CD4-positive, alpha-beta T cell treated with Interleukin-21 for 1 hour (primary cell): ENCODE data around the gene CLEC10A.
A peak's percentile ranks its signal among the peaks of the same experiment; 100 is the strongest.
"Not testable (repeated sequence)": the region's sequence is repeated elsewhere in the genome, so short reads cannot be mapped to it uniquely, and the experiment has no call there.

Source experiments
- DNase-seq: peaks from one replicate; pipeline ENCODE4 v3.0.0-alpha.2; 2020

Gene CLEC10A

DNA sequence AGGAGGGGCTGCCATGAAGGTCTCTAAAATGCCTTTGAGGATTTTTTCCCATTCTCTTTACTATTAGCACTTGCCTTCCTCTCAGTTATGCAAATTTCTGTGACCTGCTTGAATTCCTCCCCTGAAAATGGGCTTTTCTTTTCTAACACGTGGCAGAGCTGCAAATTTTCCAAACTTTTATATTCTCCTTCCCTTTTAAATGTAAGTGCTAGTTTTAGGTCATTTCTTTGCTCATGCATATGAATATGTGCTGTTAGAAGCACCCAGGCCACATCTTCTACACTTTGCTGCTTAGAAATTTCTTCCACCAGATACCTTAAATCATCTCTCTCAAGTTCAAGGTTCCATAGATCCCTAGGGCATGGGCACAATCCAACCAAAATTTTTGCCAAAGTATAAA, 11.8 kb downstream of the CLEC10A start:
- no peak for DNase-seq

DNA sequence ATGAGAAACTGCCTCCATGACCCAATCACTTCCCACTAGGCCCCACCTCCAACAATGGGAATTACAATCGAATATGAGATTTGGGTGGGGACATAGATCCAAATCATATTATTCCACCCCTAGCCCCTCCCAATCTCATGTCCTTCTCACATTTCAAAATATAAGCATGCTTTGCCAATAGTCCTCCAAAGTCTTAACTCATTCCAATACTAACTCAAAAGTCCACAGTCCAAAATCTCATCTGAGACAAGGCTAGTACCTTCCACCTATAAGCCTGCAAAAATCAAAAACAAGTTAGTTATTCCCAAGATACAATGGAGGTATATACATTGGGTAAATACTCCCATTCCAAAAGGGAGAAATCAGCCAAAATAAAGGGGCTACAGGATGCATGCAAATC, 12.9 kb downstream of the CLEC10A start:
- no peak for DNase-seq

DNA sequence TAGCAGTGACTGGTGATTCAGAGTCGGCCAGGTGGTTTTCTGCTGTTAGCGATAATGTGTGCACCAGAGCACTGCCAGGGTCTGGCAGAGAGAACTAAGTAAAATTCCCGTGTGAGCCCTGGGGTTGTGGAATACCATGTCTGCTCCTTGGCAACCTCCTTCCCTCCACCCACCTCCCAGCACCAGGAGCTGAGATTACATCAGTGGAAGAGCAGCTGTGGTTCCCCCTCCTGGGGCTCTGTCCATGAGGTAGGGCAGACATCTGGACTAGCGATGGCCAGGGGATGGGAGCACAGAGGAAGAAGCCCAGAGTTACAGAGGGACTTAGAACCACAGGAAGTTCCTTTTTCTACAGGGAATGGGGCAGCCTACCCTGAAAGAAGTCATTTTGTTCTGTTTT, 15.8 kb downstream of the CLEC10A start:
- no peak for DNase-seq

DNA sequence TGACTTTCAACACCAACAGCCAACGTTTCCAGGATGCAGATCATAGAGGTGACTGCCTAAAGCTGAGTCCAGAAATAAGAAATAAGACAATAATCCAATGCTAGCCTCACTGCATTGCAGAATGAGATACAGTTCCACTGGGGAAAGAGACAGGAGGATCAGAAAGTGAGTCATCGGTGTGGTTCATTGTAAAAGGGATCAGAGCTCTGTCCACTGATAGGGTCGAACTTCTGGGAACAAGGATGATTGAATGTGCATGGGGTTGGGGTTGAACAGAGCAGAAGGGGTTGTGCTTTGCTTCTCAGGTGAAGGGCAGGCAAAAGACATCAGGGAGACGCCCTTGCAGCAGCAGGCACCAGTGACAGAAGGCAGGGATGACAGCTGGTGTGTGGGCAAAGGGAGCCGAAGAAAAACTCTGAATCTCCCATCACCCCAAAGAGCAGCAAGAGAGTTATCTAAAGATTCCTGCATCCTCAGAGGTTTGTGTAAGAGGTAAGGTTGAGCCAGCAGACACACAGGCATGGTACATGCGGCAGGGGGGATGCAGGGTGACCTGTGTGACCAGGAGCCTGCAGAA, 16.4 kb downstream of the CLEC10A start:
- no peak for DNase-seq

DNA sequence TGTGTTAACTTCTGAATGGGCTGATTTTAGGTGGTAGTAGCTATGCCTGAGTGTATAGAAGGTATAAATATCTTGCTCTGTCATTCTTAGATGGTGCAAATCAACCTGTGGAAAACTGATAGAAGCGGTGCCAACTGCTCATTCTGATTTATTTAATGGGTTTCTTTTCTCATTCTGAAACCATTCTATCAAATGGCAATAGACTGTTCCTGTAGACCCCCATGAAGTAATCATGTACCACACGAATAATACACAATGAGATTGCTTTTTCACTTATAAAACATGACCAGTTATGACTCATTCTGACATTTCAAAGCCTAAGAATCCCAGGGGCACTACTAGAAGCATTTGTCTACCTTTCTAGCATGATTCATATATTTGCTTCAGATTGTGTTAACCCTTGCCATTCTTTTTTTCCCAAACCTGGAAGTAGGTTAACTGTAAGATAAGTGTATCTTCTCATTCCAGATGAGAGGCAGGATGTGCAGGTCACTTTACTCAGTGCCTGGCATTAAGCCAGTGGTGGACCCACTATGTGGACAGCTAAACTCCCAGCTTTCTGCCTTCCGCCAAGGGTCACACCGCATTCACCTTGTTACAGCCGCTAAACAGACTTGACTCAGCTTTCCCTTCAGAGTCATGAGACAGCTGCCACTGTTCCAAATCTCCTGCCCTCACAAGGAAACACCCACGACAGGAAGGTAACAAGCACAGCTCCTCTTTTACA, 19.7 kb downstream of the CLEC10A start:
- no peak for DNase-seq

DNA sequence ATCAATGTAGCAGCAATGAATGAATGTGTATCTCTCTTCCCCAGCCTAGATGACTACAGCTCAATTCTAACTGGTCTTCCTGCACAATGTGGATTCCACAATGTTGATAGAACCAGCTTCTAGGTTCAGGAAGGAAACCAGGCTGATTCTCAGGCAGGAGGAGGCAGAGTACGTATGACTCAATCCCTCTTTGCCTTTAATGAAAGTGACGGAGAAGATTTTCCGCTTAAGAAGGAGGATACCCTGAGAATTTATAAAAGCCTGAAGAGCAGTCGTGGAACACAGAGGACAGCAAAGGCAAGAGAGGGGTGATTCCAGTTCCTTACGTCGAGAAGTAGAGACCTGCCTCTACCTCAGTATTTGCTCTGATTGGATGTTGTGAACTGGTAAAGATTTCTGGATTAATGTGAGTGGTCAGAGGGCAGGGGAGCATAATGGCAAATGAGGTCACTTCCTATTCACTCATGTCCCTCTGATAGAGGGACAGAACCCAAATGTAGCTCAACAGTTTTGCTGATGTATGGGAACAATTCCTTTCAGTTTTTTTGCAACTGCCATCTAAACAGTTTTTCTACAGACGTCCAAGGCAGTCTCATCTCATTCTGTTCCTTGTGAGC, 21.1 kb downstream of the CLEC10A start:
- no peak for DNase-seq

DNA sequence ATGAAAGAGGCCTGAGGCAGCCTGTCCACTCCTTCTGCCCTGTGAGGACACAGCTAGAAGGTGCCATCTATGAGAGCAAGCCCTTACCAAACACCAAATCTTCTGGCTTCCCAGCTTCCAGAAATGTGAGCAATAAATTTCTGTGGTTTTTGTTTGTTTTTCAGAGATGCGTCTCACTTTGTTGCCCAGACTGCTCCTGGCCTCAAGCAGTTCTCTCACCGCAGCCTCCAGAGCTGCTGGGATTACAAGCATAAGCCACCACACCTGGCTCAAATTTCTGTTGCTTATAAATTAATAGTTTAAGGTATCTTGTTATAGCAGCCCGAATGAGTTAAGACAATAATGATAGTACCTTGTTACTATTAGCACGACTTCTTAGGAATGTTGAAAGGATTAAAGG, 23.7 kb downstream of the CLEC10A start:
- no peak for DNase-seq

DNA sequence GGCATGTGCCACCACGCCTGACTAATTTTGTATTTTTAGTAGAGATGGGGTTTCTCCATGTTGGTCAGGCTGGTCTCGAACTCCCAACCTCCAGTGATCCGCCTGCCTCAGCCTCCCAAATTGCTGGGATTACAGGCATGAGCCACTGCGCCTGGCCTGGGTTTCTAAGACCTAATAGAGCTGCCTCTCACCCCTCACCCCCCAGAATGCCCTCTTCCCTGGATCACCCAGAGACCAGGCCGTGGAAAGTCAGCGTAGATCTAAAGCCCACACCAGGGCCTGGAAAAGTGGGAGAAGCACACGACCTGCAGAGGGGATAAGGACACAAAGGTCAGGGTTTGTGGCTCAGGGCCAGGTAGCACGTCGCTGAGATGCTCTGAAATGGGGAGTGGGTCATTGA, 29.5 kb downstream of the CLEC10A start:
- not testable (repeated sequence) for DNase-seq

DNA sequence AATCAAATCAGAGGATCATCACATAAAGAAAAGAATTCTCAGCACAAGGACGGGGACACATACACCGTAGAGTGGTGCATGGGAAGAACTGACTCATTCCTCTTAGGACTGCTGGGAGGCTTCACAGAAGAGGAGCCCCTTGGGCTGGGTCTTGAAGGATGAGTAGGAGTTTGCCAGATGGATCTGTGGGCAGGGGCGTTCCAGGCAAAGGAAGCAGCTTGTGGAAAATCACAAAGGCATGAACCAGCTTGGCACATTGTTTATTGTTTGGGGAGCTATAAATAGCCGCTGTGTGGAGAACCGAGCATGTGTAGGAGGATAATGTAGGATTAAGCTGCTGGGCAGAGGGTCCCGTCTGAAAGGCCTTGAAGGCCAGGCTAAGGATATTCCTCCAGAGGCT, 31.1 kb downstream of the CLEC10A start:
- no peak for DNase-seq

DNA sequence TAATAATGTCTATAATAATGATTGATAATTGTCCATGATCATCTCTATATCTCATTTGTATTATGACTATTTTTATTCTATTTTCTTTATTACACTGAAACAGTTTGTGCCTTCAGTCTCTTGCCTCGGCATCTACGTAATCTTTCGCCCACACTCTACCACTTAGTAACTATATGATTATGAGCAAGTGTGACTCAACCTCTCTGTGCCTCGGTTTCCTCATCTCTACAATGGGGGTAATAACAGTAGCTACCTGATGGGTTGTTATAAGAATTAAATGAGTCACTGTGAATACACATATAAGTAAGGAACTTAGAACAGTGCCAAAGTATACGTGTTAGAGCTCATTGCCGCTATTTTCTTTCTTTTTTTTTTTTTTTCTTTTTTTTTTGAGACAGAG, 32.5 kb downstream of the CLEC10A start:
- DNase-seq = no peak

DNA sequence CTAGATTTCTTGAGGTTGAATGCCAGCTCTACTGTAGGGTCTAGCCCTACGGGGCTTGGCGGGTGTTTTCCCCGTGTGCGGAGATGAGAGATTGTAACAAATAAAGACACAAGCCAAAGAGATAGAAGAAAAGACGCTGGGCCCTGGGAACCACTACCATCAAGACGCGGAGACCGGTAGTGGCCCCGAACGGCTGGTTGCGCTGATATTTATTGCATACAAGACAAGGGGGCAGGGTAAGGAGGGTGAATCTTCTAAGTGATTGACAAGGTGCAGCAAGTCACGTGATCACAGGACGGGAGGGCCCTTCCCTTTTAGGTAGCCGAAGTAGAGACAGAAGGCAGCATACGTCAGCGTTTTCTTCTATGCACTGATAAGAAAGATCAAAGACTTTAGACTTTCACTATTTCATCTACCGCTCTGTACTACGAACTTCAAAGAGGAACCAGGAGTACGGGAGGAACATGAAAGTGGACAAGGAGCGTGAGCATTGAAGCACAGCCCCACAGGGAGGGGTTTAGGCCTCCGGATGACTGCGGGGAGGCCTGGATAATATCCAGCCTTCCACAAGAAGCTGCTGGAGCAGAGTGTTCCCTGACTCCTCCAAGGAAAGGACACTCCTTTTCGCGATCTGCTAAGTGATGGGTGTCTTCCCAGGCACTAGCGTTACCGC, 33.2 kb downstream of the CLEC10A start:
- peak; percentile 92 for DNase-seq

DNA sequence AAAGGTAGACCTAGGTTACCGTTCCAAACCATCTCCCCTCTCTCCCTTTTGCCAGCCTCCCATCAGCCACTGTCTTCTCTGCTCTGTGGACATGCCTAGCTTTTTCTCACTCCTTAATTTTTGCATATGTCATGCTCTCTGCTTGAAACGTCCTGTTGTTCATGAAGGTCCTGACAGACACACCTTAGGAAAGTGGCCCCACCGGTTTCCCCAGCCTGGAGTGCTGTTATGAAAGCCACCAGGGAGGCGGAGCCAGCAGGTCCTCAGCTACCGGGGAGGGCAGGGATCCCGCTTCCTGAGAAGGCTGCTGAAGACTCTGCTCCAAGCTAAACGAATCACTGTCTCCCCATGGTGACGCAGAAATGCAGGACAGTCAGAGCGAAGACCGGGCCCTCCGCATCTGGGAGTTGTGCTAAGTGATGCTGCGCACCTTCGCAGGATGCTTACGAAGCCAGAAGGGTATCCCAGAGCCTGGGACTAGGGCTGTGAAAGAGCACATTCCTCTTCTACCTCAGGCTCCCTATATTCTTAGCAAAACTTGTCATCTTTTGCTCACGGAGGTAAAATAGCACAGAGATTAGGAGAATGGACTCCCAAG, 33.8 kb downstream of the CLEC10A start:
- DNase-seq = peak; percentile 50

DNA sequence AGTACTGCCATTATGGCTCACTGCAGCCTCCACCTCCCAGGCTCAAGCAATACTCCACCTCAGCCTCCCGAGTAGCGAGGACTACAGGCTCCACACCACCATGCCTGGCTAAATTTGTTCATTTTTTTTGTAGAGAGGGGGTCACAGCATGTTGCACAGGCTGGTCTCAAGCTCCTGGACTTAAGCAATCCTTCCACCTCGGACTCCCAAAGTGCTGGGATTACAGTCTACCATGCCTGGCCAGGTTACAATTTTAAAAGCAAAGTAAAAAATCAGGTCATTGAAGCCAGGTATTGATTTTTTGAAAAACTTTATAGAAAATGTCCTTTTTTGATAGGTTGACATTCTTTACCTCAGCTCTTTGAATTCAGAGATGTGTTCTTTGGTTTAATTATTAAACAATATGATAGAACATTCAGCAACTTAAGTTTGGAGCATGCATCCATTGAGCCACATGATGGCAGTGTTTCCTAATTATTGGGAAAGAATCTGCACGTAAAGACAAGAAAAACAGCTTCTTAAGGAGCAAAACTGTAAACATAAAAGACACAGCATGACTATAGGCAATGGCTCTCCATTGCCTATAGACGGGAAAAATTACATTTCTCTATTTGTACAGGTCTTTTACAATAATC, 34.4 kb downstream of the CLEC10A start:
- DNase-seq = peak; percentile 85

DNA sequence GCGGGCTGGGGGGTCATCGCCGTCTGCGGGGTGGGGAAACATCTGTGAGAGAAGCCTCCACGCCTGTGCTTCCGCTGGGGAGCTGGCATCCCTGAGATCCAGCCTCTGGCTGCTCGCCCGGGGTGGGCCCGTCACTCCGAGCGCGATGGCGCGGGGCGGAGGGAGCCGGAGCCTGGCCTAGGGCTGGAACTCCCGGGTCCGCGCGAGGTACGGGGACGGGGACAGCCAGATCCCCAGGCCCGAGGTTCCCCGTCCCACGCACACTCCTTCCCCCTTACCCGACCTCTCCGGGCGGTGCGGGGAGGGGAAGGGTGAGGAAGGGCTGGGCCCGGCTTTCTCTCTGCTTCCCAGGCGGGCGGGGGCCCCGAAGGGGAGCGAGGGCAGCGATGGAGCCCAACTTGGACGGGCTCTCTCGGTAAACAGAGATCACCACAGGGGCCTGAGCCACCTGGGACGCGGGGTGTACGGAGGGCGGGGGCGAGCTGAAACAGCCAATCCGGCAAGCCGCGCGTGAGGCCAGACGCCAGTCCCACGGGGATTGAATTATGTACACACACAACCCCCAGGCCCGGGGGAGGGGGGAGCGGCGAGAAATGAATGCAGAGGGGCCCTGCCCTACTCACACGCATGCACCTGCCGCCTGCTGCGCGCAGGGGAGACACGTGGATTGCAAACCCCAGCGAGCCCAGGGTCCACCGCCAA, 36.4 kb downstream of the CLEC10A start, which contains the start of gene SLC16A11:
SLC16A11 (minus strand) TSS at position 596 of the 702 bp plus-strand sequence; CDS start at position 17, 579 bp downstream.
- DNase-seq = no peak

DNA sequence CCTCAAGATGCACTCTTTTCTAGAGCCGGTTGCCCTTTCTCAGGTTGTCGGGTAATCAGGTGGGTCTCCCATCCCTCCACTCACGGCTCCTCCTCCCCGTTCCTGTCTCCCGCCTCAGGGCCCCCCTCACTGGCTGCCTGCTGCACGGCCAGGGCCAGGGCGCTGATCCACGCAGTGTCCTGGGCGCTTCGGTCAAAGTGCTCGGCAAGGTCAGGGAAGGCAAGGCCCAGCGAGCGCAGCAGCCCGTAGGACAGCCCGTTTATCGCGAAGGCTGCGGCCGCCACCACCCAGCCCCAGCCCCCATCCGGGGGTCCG, 36.9 kb downstream of the CLEC10A start:
- no peak for DNase-seq

DNA sequence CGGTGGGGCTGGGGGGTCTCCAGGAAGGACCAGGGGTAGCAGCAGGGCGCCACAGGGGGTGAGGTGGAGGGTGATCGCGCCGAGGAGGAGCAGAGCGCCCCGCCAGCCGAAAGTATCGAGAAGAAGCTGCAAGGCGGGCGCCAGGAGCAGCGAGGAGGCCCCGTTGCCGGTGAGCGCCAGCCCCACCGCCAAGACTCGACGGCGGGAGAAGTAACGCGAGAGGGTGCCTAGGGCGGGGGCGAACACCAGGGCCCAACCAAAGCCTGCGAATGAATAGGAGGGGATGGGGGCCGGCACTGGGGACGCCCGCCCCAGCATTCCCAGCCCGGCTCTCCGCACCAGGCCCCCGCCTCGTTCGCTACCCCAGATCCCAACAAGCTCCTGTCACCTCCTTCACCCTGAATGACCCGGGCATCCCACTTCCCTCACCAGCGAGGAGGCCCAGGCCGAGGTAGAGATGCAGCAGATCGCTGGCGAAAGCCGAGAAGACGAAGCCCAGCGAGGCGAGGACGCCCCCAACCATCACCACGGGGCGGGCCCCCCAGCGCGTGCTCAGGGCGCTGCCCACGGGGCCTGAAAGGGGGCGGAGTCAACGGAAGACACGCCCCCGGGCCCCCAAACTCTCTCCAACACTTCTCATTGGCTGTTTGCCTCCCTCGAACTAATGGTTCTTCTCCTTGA, 37.4 kb downstream of the CLEC10A start:
- peak; percentile 54 for DNase-seq

DNA sequence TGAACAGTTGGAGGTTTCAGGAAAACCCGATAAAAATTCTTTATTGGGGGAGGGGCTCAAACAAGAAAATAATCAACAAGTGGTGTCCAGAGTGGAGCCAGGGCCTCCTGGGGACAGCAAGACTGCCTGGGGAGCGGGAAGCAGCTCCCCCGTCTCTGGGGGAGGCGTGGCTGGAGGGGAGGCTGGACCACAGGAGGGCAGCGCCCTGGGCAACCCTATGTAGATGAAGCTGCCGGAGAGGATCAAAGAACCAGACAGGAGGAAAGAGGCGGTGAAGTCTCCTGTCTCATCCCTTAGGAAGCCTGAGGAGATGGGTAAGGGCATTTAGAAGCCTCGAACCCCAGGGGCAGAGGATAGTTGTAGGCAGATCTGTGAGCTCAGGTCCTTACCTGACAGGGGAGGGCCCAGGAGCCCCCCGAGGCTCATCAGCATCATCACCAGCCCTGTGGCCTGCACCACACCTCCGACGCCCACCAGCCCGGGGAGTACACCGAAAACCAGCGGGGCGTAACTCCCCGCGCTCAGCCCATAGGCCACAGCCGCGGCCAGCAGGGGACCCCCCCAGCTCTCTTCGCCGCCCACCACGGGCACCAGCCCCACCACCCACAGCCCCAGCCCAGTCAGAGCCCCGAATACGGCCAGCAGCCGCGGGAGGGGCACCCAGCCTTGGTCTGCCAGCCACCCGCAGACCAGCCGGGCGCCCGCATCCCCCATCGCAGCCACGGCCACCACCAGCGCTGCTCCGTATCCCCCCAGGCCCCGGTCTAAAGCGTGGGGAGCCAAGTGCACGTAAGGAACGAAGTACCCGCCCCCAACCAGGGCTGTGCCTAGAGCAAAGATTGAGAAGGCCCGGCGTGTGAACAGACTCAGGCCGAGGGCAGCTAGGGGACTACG, 38.2 kb downstream of the CLEC10A start:
- no peak for DNase-seq

DNA sequence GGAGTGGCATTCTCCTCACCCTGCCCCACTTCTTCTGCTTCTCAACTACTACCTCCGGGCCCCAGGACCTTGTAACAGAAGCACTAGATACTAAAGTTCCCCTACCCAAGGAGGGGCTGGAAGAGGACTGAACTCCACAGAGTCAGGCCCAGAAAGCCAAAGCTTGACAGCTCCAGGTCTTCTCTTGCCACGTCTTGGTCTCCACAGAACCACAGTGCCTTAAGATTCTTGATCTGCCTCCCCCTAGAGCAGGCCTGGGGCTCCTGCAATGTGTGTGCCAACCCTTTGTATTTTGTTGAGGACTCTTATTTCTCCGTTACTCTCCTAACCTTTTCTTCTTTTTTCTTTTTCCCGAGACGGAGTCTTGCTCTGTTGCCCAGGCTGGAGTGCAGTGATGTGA, 40.2 kb downstream of the CLEC10A start:
- DNase-seq = no peak

DNA sequence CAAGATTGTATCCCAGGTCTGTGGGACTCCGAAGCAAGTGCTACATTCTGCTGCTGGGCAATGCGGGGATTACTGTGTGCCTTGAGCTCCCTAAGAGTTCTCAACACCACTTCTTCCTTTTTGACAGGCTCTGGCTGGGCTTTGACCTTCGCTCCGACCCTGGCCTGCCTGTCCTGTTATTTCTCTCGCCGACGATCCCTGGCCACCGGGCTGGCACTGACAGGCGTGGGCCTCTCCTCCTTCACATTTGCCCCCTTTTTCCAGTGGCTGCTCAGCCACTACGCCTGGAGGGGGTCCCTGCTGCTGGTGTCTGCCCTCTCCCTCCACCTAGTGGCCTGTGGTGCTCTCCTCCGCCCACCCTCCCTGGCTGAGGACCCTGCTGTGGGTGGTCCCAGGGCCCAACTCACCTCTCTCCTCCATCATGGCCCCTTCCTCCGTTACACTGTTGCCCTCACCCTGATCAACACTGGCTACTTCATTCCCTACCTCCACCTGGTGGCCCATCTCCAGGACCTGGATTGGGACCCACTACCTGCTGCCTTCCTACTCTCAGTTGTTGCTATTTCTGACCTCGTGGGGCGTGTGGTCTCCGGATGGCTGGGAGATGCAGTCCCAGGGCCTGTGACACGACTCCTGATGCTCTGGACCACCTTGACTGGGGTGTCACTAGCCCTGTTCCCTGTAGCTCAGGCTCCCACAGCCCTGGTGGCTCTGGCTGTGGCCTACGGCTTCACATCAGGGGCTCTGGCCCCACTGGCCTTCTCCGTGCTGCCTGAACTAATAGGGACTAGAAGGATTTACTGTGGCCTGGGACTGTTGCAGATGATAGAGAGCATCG, 41.8 kb downstream of the CLEC10A start:
- no peak for DNase-seq
